K562 (cell line): ENCODE results near the gene BEST1. TPM values are rescaled to one million over a fixed set of nuclear protein-coding genes. Genes with fewer than 3 reads are reported as not detected.

Experiments used
- ATAC-seq: fragments of 200-7000 bp; cut with Tn5 transposase; 3 replicates; pipeline ENCODE4 v1.9.1; 2020; ENCODE audit warnings: moderate library complexity
- BruUV-seq: library from RNA; stranded (reverse); fragments of 400-500 nt; replicated peaks from 2 replicates; lab custom pipeline; 2021; lab: Mats Ljungman, UMichigan
- CTCF ChIA-PET: fragments of 300-600 bp; formaldehyde crosslinking; extraction: SDS; loops from one replicate; lab custom pipeline; 2021; ENCODE audit warnings: low intra/inter-chr PET ratio; lab: Yijun Ruan, JAX
- POLR2A ChIA-PET: fragments of 300-600, 350-650 bp; sonication (Branson Sonifier 250); formaldehyde crosslinking; extraction: SDS; loops from one replicate; lab custom pipeline; 2021; ENCODE audit warnings: antibody characterized with exemption, inconsistent platforms; lab: Yijun Ruan, JAX
- DNase-seq, 4 experiments: peaks; one replicate each; pipeline versions ENCODE4 v3.0.0 to v3.0.0-alpha.2; 2011 to 2018; ENCODE audit warnings: low spot score in 3 of 4, mixed read lengths in 3 of 4; ENCODE audit errors: extremely low read depth in 1 of 4
- FAIRE-seq: peaks from 2 replicates; lab custom pipeline; 2011; peaks lifted over from hg19 to GRCh38; lab: Jason Lieb, UNC
- H2AFZ ChIP-seq: 2 replicates; pipeline ENCODE4 v1.6.0; 2011; ENCODE audit warnings: low read depth, low read length, control low read depth, inconsistent platforms
- H3K27ac ChIP-seq: fragments of 200-600 bp; 3 replicates; pipeline ENCODE4 v1.8.0; 2011; ENCODE audit warnings: low read depth, mild to moderate bottlenecking, control low read depth, inconsistent platforms, low read length, moderate library complexity, mixed read lengths; ENCODE audit errors: extremely low read depth
- H3K27me3 ChIP-seq, 2 experiments: fragments of 300-600 bp in 1 of 2; 2 replicates in 1 of 2; 3 replicates in 1 of 2; pipeline versions ENCODE4 v1.6.0 to v1.8.0; 2011; ENCODE audit warnings: inconsistent platforms in 2 of 2, low read length in 2 of 2, mild to moderate bottlenecking in 1 of 2, mixed read lengths in 1 of 2, moderate library complexity in 1 of 2; ENCODE audit not compliant: control insufficient read depth in 2 of 2, insufficient read depth in 2 of 2
- H3K36me3 ChIP-seq: fragments of 300-600 bp; 3 replicates; pipeline ENCODE4 v1.8.0; 2011; ENCODE audit warnings: mild to moderate bottlenecking, low read length, inconsistent platforms; ENCODE audit not compliant: control insufficient read depth, insufficient read depth
- H3K4me1 ChIP-seq, 2 experiments: fragments of 200-600 bp in 1 of 2; replicated peaks in 1 of 2; 2 replicates in 1 of 2; 3 replicates in 1 of 2; pipeline versions ENCODE4 v1.5.1 to v1.8.0; 2011; ENCODE audit warnings: inconsistent platforms in 2 of 2, low read length in 2 of 2, mild to moderate bottlenecking in 1 of 2, mixed read lengths in 1 of 2, moderate library complexity in 1 of 2; ENCODE audit not compliant: control insufficient read depth in 2 of 2, insufficient read depth in 2 of 2
- H3K4me2 ChIP-seq: 2 replicates; pipeline ENCODE4 v1.6.1; 2011; ENCODE audit warnings: low read length, control low read depth, inconsistent platforms, mixed read lengths; ENCODE audit not compliant: insufficient read depth
- H3K4me3 ChIP-seq: fragments of 200-600 bp; sonication (generic), shearing (Covaris generic); 2 replicates; pipeline ENCODE4 v1.5.1; 2016; ENCODE audit warnings: control low read depth, inconsistent platforms
- H3K79me2 ChIP-seq: fragments of 200-600 bp; 3 replicates; pipeline ENCODE4 v1.8.0; 2011; ENCODE audit warnings: low read length, inconsistent platforms; ENCODE audit not compliant: control insufficient read depth, insufficient read depth
- H3K9ac ChIP-seq, 2 experiments: 2 replicates each; pipeline versions ENCODE4 v1.6.0 to v1.6.1; 2011; ENCODE audit warnings: low read depth in 2 of 2, low read length in 2 of 2, control low read depth in 1 of 2, inconsistent platforms in 1 of 2, mild to moderate bottlenecking in 1 of 2, mixed read lengths in 1 of 2; ENCODE audit not compliant: insufficient read depth in 1 of 2
- H3K9me1 ChIP-seq: one replicate; pipeline ENCODE4 v1.6.0; 2011; ENCODE audit warnings: inconsistent platforms, mild to moderate bottlenecking, low read length, moderate library complexity; ENCODE audit not compliant: control insufficient read depth, insufficient read depth
- H3K9me3 ChIP-seq: replicated peaks from 2 replicates; pipeline ENCODE4 v1.5.1; 2011; ENCODE audit warnings: low read depth, low read length, inconsistent platforms; ENCODE audit not compliant: control insufficient read depth, insufficient read depth
- H4K20me1 ChIP-seq: replicated peaks from 2 replicates; pipeline ENCODE4 v1.6.1; 2011; ENCODE audit warnings: low read length, inconsistent platforms, mixed read lengths; ENCODE audit not compliant: control insufficient read depth, insufficient read depth
- BACH1 ChIP-seq: fragments of 200-800 bp; sonication (Bioruptor generic); IDR thresholded peaks from 2 replicates; pipeline ENCODE4 v1.6.1; 2016; ENCODE audit warnings: missing genetic modification characterization, missing compliant biosample characterization
- BCOR ChIP-seq: fragments of 450-650 bp; IDR thresholded peaks from 2 replicates; pipeline ENCODE4 v1.6.1; 2016
- CTBP1 ChIP-seq: fragments of 450-650 bp; IDR thresholded peaks from 2 replicates; pipeline ENCODE4 v1.6.1; 2016; ENCODE audit warnings: borderline replicate concordance
- CUX1 ChIP-seq: fragments of 200-800 bp; sonication (Bioruptor generic); IDR thresholded peaks from 2 replicates; pipeline ENCODE4 v1.6.1; 2016; ENCODE audit warnings: missing genetic modification characterization, missing compliant biosample characterization
- FOSL1 ChIP-seq: fragments of 200-800 bp; sonication (Bioruptor generic); conservative IDR thresholded peaks from 2 replicates; pipeline ENCODE4 v1.6.1; 2016; ENCODE audit warnings: missing genetic modification characterization, missing compliant biosample characterization
- L3MBTL2 ChIP-seq: fragments of 450-650 bp; IDR thresholded peaks from 2 replicates; pipeline ENCODE4 v1.6.1; 2016; ENCODE audit warnings: mild to moderate bottlenecking, moderate library complexity
- NRF1 ChIP-seq, 2 experiments: fragments of 450-650 bp; IDR thresholded peaks in 1 of 2; conservative IDR thresholded peaks in 1 of 2; 2 replicates each; pipeline ENCODE4 v1.6.1; 2014; ENCODE audit warnings: mild to moderate bottlenecking in 2 of 2
- PCBP2 ChIP-seq: fragments of 200-400 bp; formaldehyde crosslinking; IDR thresholded peaks from 2 replicates; pipeline ENCODE4 v1.6.1; 2018; ENCODE audit warnings: low read length, low read depth, mild to moderate bottlenecking, moderate library complexity; ENCODE audit not compliant: poor library complexity, severe bottlenecking
- RBFOX2 ChIP-seq: fragments of 200-400 bp; formaldehyde crosslinking; IDR thresholded peaks from 2 replicates; pipeline ENCODE4 v1.6.1; 2017; ENCODE audit warnings: low read depth, mild to moderate bottlenecking, low read length, moderate library complexity
- SRSF7 ChIP-seq: fragments of 200-400 bp; formaldehyde crosslinking; optimal IDR thresholded peaks from 2 replicates; pipeline ENCODE3; 2017; ENCODE audit warnings: mild to moderate bottlenecking, low read depth, low read length
- ZFP36 ChIP-seq: fragments of 150-350 bp; IDR thresholded peaks from 2 replicates; pipeline ENCODE4 v1.6.1; 2018; ENCODE audit warnings: low read length, low read depth; ENCODE audit not compliant: partially characterized antibody
- ZNF583 ChIP-seq: fragments of 250-450 bp; sonication (Bioruptor Pico); IDR thresholded peaks from 2 replicates; pipeline ENCODE4 v1.4.0; 2020
- ZNF639 ChIP-seq, 2 experiments: fragments of 200-800 bp in 1 of 2; sonication (Bioruptor generic) in 1 of 2; sonication (generic) in 1 of 2; formaldehyde crosslinking in 1 of 2; IDR thresholded peaks in 1 of 2; conservative IDR thresholded peaks in 1 of 2; 2 replicates each; pipeline versions ENCODE4 v1.5.0 to v1.6.1; 2016 to 2020; ENCODE audit warnings: missing compliant biosample characterization in 1 of 2, missing genetic modification characterization in 1 of 2, missing genetic modification reagents in 1 of 2
- WGBS: fragments of 100-300 bp; shearing (Covaris generic); methylation state at CpG from one replicate; pipeline ENCODE4 v1.1.6; 2016; ENCODE audit warnings: low coverage, mixed read lengths; ENCODE audit not compliant: insufficient coverage; ENCODE audit errors: missing lambda C conversion rate; 5-methylcytosine and 5-hydroxymethylcytosine counted together
- in situ Hi-C: fragments of 300-500 bp; cut with MboI; formaldehyde crosslinking; loops from 4 replicates; pipeline ENCODE4 v1.15.0; 2018; ENCODE audit warnings: inconsistent platforms, mixed read lengths
- intact Hi-C: fragments of 100-400 bp; cut with micrococcal nuclease; formaldehyde crosslinking; loops from 2 replicates; pipeline ENCODE4 v1.14.2; 2022
- polyA plus RNA-seq, 8 experiments: library from polyadenylated mRNA; depleted of rRNA in 4 of 8; stranded (reverse) in 5 of 8; unstranded in 3 of 8; fragments of >200 nt; fragmentation: Nextera tagmentation in 2 of 8; fragmentation: Illumina TruSeq in 1 of 8; extraction: Ambion mirVana in 2 of 8; extraction: Trizol in 1 of 8; gene quantifications; 2 replicates each; pipeline versions ENCODE4 v1.2.1 to v1.2.3, GENCODE V29; 2011 to 2014; ENCODE audit warnings: inconsistent platforms in 1 of 8, missing spikeins in 1 of 8
- total RNA-seq, 7 experiments: library from RNA; depleted of rRNA in 6 of 7; stranded (reverse); fragments of >200 nt in 6 of 7; fragmentation: Illumina TruSeq in 2 of 7; extraction: Trizol in 2 of 7; gene quantifications; 2 replicates each; pipeline versions ENCODE4 v1.2.1 to v1.2.3, GENCODE V29; 2011 to 2021; ENCODE audit warnings: low replicate concordance in 1 of 7

BEST1 gene
- total and polyA plus RNA-seq, 9 of the 15 experiments (the other 6 are each of a cell fraction or from before 2014, with no cell fraction given): 0.07 to 1.3 (median 0.40) TPM

- CTCF ChIA-PET: interaction anchor here (0.7 kb wide), 1 partner anchor 208 kb away, joined by 3 read pairs; no protein-coding TSS in a partner anchor
- POLR2A ChIA-PET: interaction anchor here (0.6 to 3.6 kb wide), 10 partner anchors 8 to 1938 kb away, joined by 3 to 17 read pairs (median 4); partner anchors contain the start of genes BEST1 and FTH1
- H3K4me2 ChIP-seq: peak overlapping the region; percentile 66
- in situ Hi-C loops (no loop called here), intact Hi-C loops (no loop called here)
- H2AFZ ChIP-seq: peak overlapping the region; percentile 71
- WGBS: 28% methylated on average over 12 of the region's 18 CpGs
- DNase-seq (peak; percentile 56 to 88 (median 65)), ATAC-seq (peak; percentile 63), FAIRE-seq (peak; percentile 92)
- no TSS peak for BruUV-seq
- no peaks in the 10 kb centered on the region for H3K9me3 ChIP-seq
- no peaks in the 10 kb centered on the region for H3K9me1 ChIP-seq
- no peaks in the 10 kb centered on the region for H3K27me3 ChIP-seq
- no peaks in the 10 kb centered on the region for H4K20me1 ChIP-seq
- no peak overlapping the region for H3K4me3 ChIP-seq
- peak overlapping the region; percentile 9 to 79; a peak in 3 of 4 replicates for H3K9ac ChIP-seq
- H3K27ac ChIP-seq: peak overlapping the region; percentile 7; the same call in 1 of the 3 replicates
- peaks cover 16% of the 10 kb centered on the region for H3K79me2 ChIP-seq
- H3K4me1 ChIP-seq: peaks cover 41 to 59% of the 10 kb centered on the region in 2 experiments
- H3K36me3 ChIP-seq: no peaks in the 10 kb centered on the region
- peak; percentile 11; the same call in 1 of the 2 replicates for TF ChIP-seq L3MBTL2
- 0 out of 2 replicates have a peak, but pooled peaks have one; percentile 37 for TF ChIP-seq RBFOX2
- 0 out of 2 replicates have a peak, but pooled peaks have one; percentile 12 for TF ChIP-seq FOSL1
- TF ChIP-seq NRF1 (conservative IDR thresholded peaks at IDR 0.05 in 1 of 2, IDR thresholded peaks at IDR 0.05 in 1 of 2): peak in 1 of 2 experiments; percentile 17; a peak in 1 of 4 replicates
- TF ChIP-seq BACH1 (tag): no peak
- TF ChIP-seq PCBP2: no peak
- TF ChIP-seq CUX1 (CRISPR knock-in tag): no peak
- no peak for TF ChIP-seq ZNF639 (CRISPR knock-in tag; conservative IDR thresholded peaks at IDR 0.05 in 1 of 2, IDR thresholded peaks at IDR 0.05 in 1 of 2)
- no peak for TF ChIP-seq ZNF583 (CRISPR knock-in tag)
- peak; percentile 56 for TF ChIP-seq ZFP36
- TF ChIP-seq SRSF7: no peak
- no peak for TF ChIP-seq CTBP1
- TF ChIP-seq BCOR: peak; percentile 83
Observed at GRCh38 chr11:61923166-61924063, 26.7 kb upstream of the BEST1 start.
